SJCRH30 (cell line): ENCODE measurements around the gene AHDC1. TPM values are rescaled to one million over a fixed set of nuclear protein-coding genes. Genes with fewer than 3 reads are reported as not detected.
"Not testable (repeated sequence)": the region's sequence is repeated elsewhere in the genome, so short reads cannot be mapped to it uniquely, and the experiment has no call there.

Experiments
- DNase-seq, 2 experiments: peaks; one replicate each; pipeline ENCODE4 v3.0.0-alpha.2; 2015 to 2020
- H3K27ac ChIP-seq: fragments of 250-450 bp; sonication (Bioruptor Pico); 2 replicates; pipeline ENCODE4 v1.5.1; 2020; ENCODE audit warnings: mild to moderate bottlenecking, moderate library complexity
- H3K27me3 ChIP-seq: fragments of 250-450 bp; sonication (Bioruptor Pico); 2 replicates; pipeline ENCODE4 v1.5.1; 2020; ENCODE audit warnings: mild to moderate bottlenecking, moderate library complexity
- H3K36me3 ChIP-seq: fragments of 250-450 bp; sonication (Bioruptor Pico); 2 replicates; pipeline ENCODE4 v1.5.1; 2020; ENCODE audit warnings: mild to moderate bottlenecking, moderate library complexity
- H3K4me1 ChIP-seq: fragments of 250-450 bp; sonication (Bioruptor Pico); 2 replicates; pipeline ENCODE4 v1.5.1; 2020; ENCODE audit warnings: mild to moderate bottlenecking, moderate library complexity
- H3K4me3 ChIP-seq: fragments of 250-450 bp; sonication (Bioruptor Pico); 2 replicates; pipeline ENCODE4 v1.5.1; 2020; ENCODE audit warnings: mild to moderate bottlenecking, moderate library complexity
- H3K9me3 ChIP-seq: fragments of 250-450 bp; sonication (Bioruptor Pico); replicated peaks from 2 replicates; pipeline ENCODE4 v1.5.1; 2020; ENCODE audit warnings: mild to moderate bottlenecking, moderate library complexity
- total RNA-seq: library from RNA; depleted of rRNA; stranded (reverse); fragments of >200 nt; shearing (Covaris generic); gene quantifications from 2 replicates; pipeline ENCODE4 v1.2.3, GENCODE V29; 2014

Gene AHDC1
- total RNA-seq, 1 experiment from 2014 or later = 30.6 TPM

GRCh38 chr1:27555700-27556424 lies 48.1 kb downstream of the AHDC1 start:
- DNase-seq = no peak
- H3K4me1 ChIP-seq = peaks cover 38% of the 10 kb centered on the region
- H3K36me3 ChIP-seq = peaks cover 60% of the 10 kb centered on the region
- no peaks in the 10 kb centered on the region for H3K9me3 ChIP-seq
- H3K27me3 ChIP-seq = no peaks in the 10 kb centered on the region
- no peak overlapping the region for H3K4me3 ChIP-seq
- H3K27ac ChIP-seq = no peak overlapping the region

GRCh38 chr1:27554759-27555699 lies 48.9 kb downstream of the AHDC1 start:
- Histone ChIP-seq H3K4me1 (peaks cover 30% of the 10 kb centered on the region), H3K27me3 (no peaks in the 10 kb centered on the region), H3K36me3 (peaks cover 69% of the 10 kb centered on the region), H3K4me3 (no peak overlapping the region), H3K27ac (no peak overlapping the region), H3K9me3 (no peaks in the 10 kb centered on the region)
- no peak for DNase-seq

- Histone ChIP-seq H3K4me3 (no peak overlapping the region), H3K36me3 (peaks cover 71% of the 10 kb centered on the region), H3K27ac (no peak overlapping the region), H3K9me3 (no peaks in the 10 kb centered on the region), H3K27me3 (no peaks in the 10 kb centered on the region), H3K4me1 (peaks cover 22% of the 10 kb centered on the region)
- DNase-seq = no peak
Observed at GRCh38 chr1:27554293-27554692, 49.7 kb downstream of the AHDC1 start.

GRCh38 chr1:27553823-27554222 lies 50.1 kb downstream of the AHDC1 start:
- H3K27me3 ChIP-seq, H3K4me3 ChIP-seq, H3K9me3 ChIP-seq, DNase-seq, H3K27ac ChIP-seq: not testable (repeated sequence)
- H3K4me1 ChIP-seq = peaks cover 21% of the 10 kb centered on the region
- peaks cover 75% of the 10 kb centered on the region for H3K36me3 ChIP-seq

GRCh38 chr1:27552911-27553420 lies 51.0 kb downstream of the AHDC1 start:
- Histone ChIP-seq H3K9me3 (no peaks in the 10 kb centered on the region), H3K4me3 (no peak overlapping the region), H3K36me3 (peaks cover 77% of the 10 kb centered on the region), H3K27me3 (no peaks in the 10 kb centered on the region), H3K4me1 (peaks cover 13% of the 10 kb centered on the region), H3K27ac (no peak overlapping the region)
- no peak for DNase-seq

- H3K27ac ChIP-seq = no peak overlapping the region
- H3K27me3 ChIP-seq = no peaks in the 10 kb centered on the region
- H3K4me1 ChIP-seq = peaks cover 6% of the 10 kb centered on the region
- no peaks in the 10 kb centered on the region for H3K9me3 ChIP-seq
- H3K36me3 ChIP-seq = peaks cover 86% of the 10 kb centered on the region
- no peak for DNase-seq
- no peak overlapping the region for H3K4me3 ChIP-seq
Observed at GRCh38 chr1:27551953-27552312, 52.0 kb downstream of the AHDC1 start.

GRCh38 chr1:27551170-27551952 lies 52.6 kb downstream of the AHDC1 start:
- Histone ChIP-seq H3K4me3 (no peak overlapping the region), H3K4me1 (peaks cover 5% of the 10 kb centered on the region), H3K27ac (no peak overlapping the region), H3K36me3 (peaks cover 90% of the 10 kb centered on the region), H3K27me3 (no peaks in the 10 kb centered on the region), H3K9me3 (no peaks in the 10 kb centered on the region)
- DNase-seq = no peak

- DNase-seq = no peak
- peaks cover 91% of the 10 kb centered on the region for H3K36me3 ChIP-seq
- H3K9me3 ChIP-seq = no peaks in the 10 kb centered on the region
- no peak overlapping the region for H3K4me3 ChIP-seq
- peaks cover 7% of the 10 kb centered on the region; the same call in 1 of the 2 replicates for H3K4me1 ChIP-seq
- no peaks in the 10 kb centered on the region for H3K27me3 ChIP-seq
- H3K27ac ChIP-seq = no peak overlapping the region
Observed at GRCh38 chr1:27550510-27551169, 53.3 kb downstream of the AHDC1 start.

GRCh38 chr1:27549807-27550408 lies 54.0 kb downstream of the AHDC1 start:
- no peak for DNase-seq
- Histone ChIP-seq H3K27me3 (no peaks in the 10 kb centered on the region), H3K9me3 (no peaks in the 10 kb centered on the region), H3K4me1 (peaks cover 14% of the 10 kb centered on the region; the same call in 1 of the 2 replicates), H3K4me3 (no peak overlapping the region), H3K36me3 (peaks cover 91% of the 10 kb centered on the region), H3K27ac (no peak overlapping the region)

GRCh38 chr1:27548858-27549719 lies 54.9 kb downstream of the AHDC1 start:
- Histone ChIP-seq H3K4me1 (peaks cover 22% of the 10 kb centered on the region), H3K36me3 (peaks cover 91% of the 10 kb centered on the region), H3K27ac (no peak overlapping the region), H3K4me3 (no peak overlapping the region), H3K9me3 (no peaks in the 10 kb centered on the region), H3K27me3 (no peaks in the 10 kb centered on the region)
- no peak for DNase-seq

- peaks cover 85% of the 10 kb centered on the region for H3K36me3 ChIP-seq
Observed at GRCh38 chr1:27548136-27548853, 55.6 kb downstream of the AHDC1 start.

GRCh38 chr1:27547220-27548116 lies 56.5 kb downstream of the AHDC1 start:
- Histone ChIP-seq H3K27ac (no peak overlapping the region), H3K36me3 (peaks cover 79% of the 10 kb centered on the region), H3K4me1 (peaks cover 37% of the 10 kb centered on the region), H3K4me3 (no peak overlapping the region), H3K9me3 (no peaks in the 10 kb centered on the region), H3K27me3 (no peaks in the 10 kb centered on the region)
- no peak for DNase-seq

More at GRCh38 chr1:27548136-27548853, 55.6 kb downstream of the AHDC1 start:
- Histone ChIP-seq H3K4me1 (peaks cover 28% of the 10 kb centered on the region), H3K4me3 (no peak overlapping the region), H3K27me3 (no peaks in the 10 kb centered on the region), H3K27ac (no peak overlapping the region), H3K9me3 (no peaks in the 10 kb centered on the region)
- DNase-seq = no peak
